NCI-H1694 (cell line): ENCODE data around the gene SIGLEC11.
"Not testable (repeated sequence)": the region's sequence is repeated elsewhere in the genome, so short reads cannot be mapped to it uniquely, and the experiment has no call there.

Source experiments
- DNase-seq: peaks from one replicate; lab custom pipeline; 2025; lab: John Stamatoyannopoulos, UW

Gene SIGLEC11

DNA sequence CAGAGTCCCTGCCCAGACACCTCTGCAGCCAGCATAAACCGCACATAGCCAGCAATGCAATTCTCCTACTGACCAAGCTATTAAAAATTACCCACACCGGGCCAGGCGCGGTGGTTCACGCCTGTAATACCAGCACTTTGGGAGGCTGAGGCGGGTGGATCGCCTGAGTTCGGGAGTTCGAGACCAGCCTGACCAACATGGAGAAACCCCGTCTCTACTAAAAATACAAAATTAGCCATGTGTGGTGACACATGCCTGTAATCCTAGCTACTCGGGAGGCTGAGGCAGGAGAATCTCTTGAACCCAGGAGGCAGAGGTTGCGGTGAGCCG, 36.1 kb downstream of the SIGLEC11 start:
- not testable (repeated sequence) for DNase-seq

DNA sequence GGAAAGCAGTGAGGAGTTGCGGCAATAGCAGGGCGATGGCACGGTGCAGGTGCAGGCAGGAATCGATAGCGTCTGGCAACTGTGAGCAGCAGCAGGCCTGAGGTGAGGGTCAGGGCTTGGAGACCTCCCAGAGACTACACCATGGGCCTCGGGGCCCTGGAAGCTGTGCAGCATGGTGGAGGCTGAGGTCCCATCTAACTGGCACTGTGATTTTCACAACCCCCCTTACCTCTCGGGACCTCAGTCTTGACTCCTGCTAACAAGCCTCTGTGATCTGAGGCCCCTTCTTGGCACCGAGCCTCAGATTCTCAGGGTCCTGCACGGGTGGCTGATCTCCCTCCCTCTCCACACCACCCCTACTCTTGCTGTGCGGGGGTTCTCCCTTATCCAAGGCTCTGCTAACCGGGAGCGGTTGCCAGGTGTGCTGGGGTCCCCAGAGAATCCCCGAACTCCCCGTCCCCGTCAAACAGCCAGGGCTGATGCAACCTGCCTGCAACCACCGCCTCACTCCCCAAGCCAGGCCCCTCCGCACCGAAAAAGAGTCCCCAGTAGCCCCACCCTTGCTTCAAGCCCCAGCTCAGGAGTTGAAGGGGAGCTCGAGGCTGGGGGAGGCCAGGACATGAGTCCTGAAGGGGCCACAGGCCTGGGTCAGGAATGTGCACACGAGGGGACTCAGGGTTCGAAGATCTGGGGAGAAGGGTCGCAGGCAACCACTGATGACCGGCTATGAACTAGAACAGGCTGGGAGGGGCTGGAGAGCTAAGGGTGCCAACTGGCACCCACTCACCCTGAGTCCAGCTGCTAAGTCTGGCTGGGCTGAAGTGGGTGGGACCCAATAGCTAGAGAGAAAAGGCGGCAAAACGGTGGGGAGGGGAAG, 36.7 kb downstream of the SIGLEC11 start:
- no peak for DNase-seq

DNA sequence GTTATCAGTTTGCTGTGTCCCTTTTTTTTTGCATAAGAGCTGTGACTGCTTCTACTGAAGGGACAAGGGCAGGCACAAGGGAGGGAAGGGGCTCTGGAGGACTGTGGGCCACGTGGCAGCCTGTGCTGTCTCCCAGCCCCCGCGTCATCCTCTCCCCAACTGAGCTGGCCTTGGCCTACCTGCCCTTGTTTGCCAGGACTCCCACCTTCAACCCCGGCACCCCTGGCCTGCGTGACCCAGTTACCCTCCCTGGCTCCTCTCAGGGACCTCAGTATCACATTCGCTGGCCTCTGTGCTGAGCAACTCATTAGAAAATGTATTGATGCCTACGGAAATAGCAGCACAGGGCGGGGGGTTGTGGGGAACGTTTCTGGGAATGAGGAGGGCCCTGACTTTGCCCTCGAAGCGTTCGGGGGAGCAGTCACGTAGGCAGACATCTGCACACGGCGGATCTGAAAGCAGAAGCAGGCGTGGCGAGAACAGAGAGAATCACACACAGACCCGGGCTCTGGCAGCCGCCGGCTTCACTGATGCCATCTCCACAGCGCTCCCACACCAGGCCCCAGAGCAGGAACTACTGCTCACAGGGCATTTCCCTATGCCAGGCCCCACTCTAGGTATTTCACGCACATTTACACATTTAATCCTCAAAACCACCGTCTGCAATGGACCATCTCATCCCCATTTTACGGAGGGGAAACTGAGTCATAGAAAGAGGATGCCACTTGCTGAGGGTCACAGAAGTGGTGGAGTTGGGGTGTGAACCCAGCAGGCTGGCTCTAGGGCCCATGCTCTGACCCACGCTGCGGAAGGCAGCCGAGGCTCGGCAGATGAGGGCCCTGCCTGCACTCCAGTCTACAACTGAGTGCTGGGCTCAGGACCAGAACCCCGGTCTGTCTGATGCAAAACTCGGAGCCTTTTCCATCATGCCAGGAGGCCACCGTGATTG, 37.6 kb downstream of the SIGLEC11 start:
- no peak for DNase-seq

DNA sequence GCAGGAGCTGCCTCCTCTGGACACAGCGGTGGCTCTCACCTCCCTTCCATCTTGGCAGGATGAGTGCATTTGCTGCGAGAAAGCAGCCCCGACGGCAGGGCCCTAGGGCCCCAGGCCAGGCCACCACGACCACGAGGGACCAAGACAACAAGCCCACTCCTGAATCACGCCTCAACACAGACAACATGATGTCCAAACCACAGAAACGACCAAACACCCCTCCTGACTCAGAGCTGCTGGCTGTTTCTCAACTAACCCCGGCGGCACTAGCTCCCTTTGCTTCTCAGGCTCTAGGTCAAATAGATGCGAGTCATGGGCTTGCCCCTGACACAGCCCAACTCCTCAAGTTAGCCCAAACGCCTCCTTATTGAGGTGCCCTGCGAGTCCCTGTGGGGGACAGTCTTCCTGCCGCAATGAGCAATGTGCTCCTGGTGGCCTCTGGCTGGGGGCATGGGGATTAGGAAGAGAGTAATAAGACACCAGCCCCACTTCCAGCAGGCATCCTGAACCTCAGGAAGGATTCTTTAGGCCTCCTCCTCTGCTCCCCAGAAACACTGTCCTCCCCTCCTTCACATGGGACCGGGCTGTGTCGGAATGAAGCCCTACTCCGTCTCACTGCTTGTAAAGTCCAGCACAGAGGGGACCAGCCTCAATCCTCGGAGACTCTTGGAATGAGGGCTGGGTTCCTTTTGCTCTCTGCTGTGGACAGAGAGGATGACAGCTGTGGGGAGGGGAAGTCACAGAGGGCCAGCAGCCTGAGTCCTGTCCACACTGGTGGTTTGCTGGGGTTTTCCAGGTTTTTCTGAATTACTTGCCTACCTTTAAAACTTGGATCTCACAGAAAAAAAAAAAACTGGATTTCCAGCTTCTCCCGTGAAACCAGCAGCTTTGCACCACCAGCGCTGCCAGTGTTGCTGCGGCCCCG, 38.8 kb downstream of the SIGLEC11 start:
- DNase-seq = no peak

DNA sequence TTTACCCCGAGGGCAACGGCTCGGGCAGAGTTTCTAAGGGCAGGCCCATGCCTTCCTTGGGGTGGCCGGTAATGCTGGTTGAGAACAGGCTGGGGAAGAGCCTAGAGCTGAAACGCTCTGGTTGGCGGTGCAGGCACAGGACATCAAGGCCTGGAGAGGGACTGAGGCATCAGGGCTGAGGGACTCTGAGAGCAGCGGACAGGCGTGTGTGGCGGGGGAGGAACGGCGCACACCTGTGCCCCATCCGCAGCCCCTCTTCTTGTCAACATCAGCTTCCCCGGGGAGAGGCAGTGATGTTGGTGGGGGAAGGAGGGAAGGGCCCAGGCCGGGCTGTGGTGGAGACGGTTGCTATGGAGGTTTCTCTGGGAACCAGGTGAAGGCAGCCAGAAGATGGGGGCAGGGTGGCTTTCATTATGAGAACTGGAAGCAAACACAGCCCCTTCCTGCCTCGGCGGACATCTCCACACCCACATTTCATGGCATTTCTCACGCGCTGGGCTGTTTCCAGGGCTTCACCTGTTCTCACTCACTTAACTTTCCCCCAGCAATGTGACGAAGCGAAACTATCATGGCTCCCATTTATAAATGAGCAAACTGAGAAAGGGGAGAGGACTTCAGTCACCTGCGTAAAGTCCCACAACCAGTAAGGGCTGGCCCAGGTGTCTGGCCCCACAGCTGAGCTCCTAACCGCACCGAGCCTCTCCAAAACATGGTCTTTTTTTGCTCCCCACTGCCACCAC, 40.2 kb downstream of the SIGLEC11 start:
- DNase-seq = no peak

DNA sequence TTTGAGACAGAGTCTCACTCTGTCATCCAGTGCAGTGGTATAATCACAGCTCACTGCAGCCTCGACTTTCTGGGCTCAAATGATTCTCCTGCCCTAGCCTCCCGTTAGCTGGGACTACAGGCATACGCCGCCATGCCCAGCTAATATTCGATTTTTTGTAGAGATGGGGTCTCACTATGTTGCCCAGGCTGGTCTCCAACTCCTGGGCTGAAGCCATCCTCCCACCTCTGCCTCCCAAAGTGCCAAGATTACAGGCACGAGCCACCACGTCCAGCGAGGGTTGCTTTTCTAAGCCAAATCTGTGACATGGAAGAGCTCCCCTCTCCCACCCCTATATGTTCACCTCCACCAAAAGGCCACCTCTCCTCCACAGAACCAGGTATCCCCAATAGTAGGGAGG, 42.9 kb downstream of the SIGLEC11 start:
- DNase-seq = no peak

DNA sequence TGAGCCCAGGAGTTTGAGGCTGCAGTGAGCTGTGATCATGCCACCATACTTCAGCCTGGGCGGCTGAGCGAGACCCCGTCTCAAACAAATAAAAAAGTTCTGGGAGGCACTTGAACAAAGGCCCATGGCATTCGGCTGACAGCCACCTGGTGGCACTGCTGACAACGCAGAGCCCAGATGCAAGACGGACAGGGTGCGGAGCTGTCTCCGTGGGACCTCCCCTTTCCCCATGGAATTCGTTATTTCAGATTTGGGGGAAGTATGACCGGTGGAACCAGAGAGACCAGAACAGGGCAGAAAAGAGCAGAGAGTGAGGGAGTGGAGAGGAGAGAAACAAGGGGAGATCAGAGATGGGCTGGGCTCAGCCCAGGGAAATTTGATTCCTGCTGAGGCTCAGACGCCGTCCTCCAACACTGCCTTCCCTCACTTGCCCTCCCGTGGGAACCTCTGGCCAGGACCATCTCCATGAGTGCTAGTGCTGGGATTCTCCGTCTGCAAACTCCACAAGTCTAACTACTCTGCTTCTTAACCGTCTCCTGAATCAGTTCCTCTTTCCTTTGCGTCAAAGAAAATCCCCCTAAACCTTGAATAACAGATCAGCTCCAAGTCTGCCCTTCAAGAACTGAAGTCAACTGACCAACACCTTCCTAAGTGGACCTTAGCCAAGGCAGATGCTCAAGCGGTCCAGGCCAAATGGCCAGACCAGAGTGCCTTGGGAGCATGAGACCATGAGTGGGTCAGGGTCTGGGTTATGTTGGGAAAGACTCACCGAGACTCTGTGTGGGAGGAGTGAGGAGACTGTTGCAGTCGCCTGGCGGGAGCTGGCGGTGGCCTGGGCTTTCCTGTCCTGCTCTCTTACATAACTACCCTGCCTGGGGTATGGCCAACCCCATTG, 43.9 kb downstream of the SIGLEC11 start:
- DNase-seq = no peak

DNA sequence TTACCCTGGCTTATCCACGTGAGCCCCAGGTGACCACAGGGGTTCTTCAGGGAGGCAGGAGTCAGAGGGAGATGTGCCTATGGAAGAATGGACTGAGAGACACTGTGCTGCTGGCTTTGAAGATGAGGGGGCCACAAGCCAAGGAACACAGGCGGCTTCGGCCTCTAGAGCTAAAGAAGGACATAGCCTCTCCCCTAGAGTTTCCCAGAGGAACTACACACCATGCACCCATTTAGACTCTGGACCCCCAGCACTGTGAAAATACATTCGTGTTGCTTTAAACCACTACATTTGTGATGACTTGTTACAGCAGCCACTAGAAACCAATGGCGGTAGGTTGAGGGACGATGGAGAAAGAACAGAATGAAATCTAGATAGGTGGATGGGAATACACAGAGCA, 45.7 kb downstream of the SIGLEC11 start:
- no peak for DNase-seq

DNA sequence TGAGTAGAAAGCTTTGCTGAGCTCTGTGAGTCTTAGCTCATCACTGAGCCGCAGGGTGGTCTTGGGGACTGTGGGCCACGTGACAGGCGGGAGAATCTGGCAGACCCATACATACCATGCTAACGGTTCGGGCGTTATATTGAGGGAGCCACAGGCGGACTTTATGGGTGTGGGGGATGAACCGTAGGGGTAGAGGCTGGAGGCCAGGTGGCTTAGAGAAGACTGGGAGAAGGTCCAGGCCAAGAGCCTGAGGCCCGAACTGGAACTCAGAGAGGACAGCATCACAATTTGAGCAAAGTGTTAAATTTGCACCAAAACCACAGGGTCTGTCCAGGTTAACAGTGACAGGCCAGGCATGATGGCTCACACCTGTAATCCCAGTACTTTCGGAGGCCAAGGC, 47.3 kb downstream of the SIGLEC11 start:
- DNase-seq = no peak

DNA sequence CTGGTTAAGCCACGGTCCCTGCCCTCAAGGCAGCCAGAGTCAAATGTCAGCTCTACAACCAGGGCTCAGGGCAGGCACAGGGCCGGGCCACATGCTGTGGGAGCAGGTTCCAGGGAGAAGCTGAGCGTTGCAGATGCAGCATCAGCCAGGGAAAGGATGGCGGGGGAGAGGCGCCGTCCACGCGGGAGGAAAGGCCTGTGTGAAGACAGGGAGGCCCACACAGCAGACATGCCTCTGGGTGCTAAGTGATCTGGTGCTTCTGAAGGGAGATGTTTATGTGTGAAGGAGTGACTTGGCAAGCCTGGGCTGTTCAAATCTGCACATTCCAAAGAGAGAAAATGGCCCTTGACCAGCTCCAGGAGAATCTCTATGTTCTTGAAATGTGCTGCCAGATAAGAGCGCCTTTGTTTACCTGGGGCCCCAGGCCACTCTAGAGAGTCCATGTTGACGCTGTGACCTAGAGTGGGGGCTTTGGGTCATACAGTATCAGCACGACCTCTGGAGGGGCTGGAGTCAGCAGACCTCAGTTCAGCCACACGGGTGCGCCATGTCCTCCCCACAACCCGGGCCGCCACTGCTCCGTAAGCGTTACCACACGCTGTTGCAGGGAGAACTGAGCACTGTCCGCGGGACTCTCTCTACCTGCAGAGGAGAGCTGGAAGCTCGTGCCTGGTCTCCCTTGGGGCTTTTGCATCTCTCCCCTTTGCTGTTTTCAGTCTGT, 47.8 kb downstream of the SIGLEC11 start:
- no peak for DNase-seq

DNA sequence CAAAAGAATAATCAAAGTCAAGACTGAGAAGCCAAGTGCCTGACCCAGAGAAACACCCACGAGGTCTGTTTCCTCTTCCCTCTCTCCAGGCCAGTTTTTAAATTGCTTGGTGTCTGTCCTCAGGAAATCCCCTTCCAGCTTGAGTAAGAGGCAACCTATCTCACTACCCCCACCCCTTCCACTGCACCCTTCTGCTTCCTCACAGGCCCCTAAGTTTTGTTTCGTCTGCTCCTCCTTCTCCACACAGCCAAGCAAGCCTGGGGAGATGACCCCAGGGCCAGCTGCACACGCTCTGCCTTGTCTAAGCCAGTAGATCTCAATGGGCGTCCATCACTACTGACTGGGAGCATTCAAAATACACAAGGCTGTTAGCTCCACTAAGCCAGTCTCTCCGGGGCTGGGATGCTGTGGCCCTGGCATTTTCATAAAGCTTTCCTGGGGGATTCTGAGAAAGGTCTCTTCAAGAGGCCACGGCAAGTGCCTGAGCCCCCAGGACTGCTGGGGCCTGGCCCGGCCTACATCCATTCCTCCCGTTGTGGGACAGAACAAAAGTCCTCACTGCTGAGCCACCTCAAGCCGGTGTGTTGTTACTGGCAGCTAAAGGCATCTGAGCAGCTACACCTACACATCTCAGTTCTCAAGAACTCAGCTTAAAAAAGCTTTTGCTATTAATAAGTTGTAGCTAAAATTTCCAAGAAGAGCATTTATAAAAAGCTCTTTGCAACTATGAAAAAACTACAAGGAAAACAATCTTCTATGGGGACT, 49.4 kb downstream of the SIGLEC11 start:
- DNase-seq = no peak

DNA sequence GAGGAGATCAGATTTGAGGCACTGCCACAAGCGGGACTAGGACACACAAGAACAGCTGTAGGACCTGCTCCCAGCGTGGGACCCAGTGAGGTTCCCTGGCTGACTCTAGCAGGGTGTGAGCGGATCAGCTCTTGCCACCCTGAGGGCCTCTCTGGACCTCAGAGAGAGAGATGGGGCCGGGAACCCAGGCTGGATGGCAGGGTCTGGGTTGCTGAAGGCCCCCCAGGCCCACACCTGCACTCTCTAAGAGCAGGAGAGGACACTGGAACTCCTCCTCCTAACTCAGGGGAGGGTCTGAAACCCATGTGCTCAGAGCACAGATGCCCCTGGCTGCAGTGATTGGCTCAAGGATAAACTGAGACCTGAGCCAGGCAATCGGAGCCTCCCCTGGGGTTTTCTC, 50.8 kb downstream of the SIGLEC11 start:
- no peak for DNase-seq

DNA sequence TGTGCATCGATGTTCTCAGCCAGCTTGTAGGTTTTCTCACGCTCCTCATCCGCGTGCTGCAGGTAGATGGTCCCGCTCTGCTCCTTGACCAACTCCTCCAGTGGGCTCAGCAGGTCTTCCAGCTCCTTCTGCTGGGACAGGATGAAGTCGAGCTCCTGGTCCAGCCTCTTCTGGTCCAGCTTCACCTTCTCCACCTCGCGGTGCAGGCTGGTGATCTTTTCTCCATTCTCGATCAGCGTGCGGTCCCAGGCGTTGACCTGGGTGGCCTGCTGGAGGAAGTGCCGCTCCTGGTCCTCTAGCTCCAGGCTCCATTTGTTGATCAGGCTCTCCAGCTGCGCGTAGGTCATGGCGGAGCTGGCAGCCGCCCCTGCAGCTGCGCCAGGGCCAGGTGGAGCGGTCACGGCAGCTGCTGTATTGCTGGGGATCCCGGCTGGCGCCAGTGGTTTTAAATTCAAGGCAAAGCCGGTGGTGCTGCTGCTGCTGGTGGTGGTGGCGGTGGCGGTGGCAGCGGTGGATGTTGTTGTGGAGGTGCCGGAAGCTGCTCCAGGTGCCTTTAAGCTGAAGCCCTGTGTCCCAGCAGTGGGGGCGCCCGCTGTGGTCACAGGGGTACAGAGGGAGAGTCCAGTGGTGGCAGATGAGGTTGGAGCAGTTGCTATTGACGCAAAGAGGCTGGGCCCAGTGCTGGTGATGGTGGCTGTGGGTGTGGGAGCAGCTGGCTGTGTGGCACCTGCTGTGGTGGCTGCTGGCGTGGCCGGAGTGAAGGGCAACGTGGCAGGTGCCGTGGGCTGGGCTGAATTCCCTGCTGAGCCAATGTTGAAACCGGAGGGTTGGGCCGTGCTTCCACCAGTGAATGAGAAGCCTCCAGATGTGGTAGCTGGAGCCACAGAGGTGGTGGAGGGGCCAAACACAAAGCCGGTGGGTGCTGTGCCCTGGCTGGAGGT, 52.2 kb downstream of the SIGLEC11 start:
- no peak for DNase-seq

DNA sequence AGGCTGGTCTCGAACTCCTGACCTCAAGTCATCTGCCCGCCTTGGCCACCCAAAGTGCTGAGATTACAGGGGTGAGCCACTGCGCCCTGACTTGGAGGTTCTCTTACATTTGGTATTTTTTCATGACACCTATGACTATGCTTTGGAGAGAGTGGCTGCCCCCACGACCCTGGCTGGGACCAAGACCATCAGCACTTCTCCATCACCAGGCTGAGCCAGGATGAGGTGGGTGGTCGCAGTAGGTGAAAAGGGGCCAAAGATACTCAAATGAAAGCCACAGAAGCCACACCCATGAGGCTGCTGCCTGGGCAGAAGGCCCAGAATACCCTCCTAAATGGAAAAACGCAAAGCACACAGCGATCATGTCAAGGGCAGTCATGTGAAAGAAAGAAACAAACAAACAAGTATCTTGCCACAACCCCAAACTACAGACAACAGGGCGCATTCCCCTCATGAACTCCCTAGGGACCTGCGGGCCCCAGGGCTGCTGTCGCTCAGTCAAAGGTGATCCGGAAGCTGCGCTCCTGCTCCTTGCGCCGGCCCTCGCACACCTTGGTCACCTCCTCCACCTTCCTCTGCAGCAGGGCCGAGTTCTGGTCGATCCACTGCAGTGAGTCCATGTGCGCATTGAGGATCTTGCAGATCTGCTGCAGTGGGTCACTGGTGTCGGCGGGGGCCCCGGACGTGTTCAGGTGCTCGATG, 53.1 kb downstream of the SIGLEC11 start:
- no peak for DNase-seq

DNA sequence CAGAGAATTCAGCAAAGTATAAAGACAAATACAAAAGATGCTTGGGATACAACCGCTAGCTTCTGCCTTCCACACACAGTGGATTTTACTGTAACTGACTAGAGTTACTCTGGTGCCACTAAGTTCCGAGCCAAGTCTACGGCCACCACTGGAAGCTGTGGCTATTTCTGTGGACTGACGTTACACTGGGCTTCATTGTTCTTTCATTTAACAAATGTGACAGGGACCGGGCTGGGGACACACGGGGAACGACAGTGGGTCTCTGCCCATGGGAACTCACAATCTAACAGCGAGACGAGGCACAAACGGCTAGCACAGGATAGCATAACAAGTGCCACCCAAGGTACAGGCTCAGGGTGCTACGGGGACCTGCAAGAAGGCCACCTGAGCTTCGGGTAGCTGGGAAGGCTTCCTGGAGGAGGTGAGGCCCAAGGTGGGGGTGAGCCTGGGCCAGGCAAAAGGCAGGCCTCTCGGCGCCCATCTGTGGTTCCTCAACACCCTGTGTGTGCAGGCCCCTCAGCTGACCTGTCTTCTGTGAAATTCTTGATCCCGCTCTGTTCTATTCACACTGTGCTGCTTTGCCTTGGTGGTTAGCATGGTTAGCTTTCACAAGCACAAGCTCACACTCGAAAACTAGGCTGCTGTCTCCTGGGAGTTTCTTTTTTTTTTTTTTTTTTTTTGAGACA, 54.0 kb downstream of the SIGLEC11 start:
- DNase-seq = no peak

DNA sequence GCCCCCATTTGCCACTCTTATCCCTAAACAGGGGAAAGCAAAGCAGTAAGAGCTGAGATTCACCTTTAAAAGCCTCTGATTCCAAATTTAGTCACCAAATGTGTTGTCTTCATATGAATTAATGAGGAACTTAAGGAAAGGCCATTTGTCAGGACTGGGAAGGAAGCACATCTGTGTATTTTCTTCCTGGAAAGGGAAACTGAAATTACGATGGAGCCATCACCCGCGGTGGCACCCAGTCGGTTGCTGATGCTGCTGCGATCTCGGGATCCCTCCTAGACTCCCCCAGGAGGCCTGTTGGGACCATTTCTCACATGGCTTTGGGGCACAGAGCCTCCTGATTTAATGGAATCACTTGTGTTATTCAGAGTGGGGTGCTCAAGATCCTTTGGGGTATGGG, 56.8 kb downstream of the SIGLEC11 start:
- no peak for DNase-seq
